ENCODE data around the gene BANP. TPM values are rescaled to one million over a fixed set of nuclear protein-coding genes. Genes with fewer than 3 reads are reported as not detected.
"Not testable (repeated sequence)": the region's sequence is repeated elsewhere in the genome, so short reads cannot be mapped to it uniquely, and the experiment has no call there.

BANP gene
- total RNA-seq, 2 donors from 2014 or later = 35.8 to 39.8 TPM

GRCh38 chr16:88014954-88015805 lies 63.9 kb downstream of the BANP start:
- Mint-ChIP-seq H3K4me1 (ENCODE audit: low read depth) (no peaks in the 10 kb centered on the region), H3K4me3 (no peak overlapping the region), H3K9me3 (no peaks in the 10 kb centered on the region), H3K27me3 (ENCODE audit: low read depth) (no peaks in the 10 kb centered on the region), H3K36me3 (ENCODE audit: insufficient read depth in 2 of 2) (peaks cover 0 to 3% of the 10 kb centered on the region in 2 donors), H3K27ac (peak overlapping the region; percentile 68)
- ATAC-seq (replicated peaks in 1 of 2) (no peak), DNase-seq (no peak)

GRCh38 chr16:88015806-88016140 lies 64.5 kb downstream of the BANP start:
- Mint-ChIP-seq H3K9me3 (no peaks in the 10 kb centered on the region), H3K4me3 (no peak overlapping the region), H3K27me3 (ENCODE audit: low read depth) (no peaks in the 10 kb centered on the region), H3K4me1 (ENCODE audit: low read depth) (no peaks in the 10 kb centered on the region), H3K27ac (no peak overlapping the region), H3K36me3 (ENCODE audit: insufficient read depth in 2 of 2) (peaks cover 0 to 2% of the 10 kb centered on the region in 2 donors)
- no peak for ATAC-seq (replicated peaks in 1 of 2)
- DNase-seq = no peak

- not testable (repeated sequence) for DNase-seq; H3K9me3 Mint-ChIP-seq; H3K4me1 Mint-ChIP-seq (ENCODE audit: low read depth); H3K27me3 Mint-ChIP-seq (ENCODE audit: low read depth); ATAC-seq (replicated peaks in 1 of 2); H3K36me3 Mint-ChIP-seq (ENCODE audit: insufficient read depth in 2 of 2); H3K4me3 Mint-ChIP-seq; H3K27ac Mint-ChIP-seq
These were observed 65.2 kb downstream of the BANP start for GRCh38 chr16:88016386-88016785.

- no peak overlapping the region for H3K27ac Mint-ChIP-seq
- no peak for DNase-seq
- H3K9me3 Mint-ChIP-seq = no peaks in the 10 kb centered on the region
- H3K36me3 Mint-ChIP-seq (ENCODE audit: insufficient read depth in 2 of 2) = no peaks in the 10 kb centered on the region
- H3K4me1 Mint-ChIP-seq (ENCODE audit: low read depth) = no peaks in the 10 kb centered on the region
- ATAC-seq (replicated peaks in 1 of 2) = no peak
- H3K4me3 Mint-ChIP-seq = no peak overlapping the region
- H3K27me3 Mint-ChIP-seq (ENCODE audit: low read depth) = no peaks in the 10 kb centered on the region
These were observed 65.7 kb downstream of the BANP start for GRCh38 chr16:88016964-88017363.

- no peak overlapping the region for H3K27ac Mint-ChIP-seq
- DNase-seq (no peak), ATAC-seq (replicated peaks in 1 of 2) (no peak)
- no peaks in the 10 kb centered on the region for H3K36me3 Mint-ChIP-seq (ENCODE audit: insufficient read depth in 2 of 2)
- H3K4me1 Mint-ChIP-seq (ENCODE audit: low read depth) = no peaks in the 10 kb centered on the region
- no peak overlapping the region for H3K4me3 Mint-ChIP-seq
- no peaks in the 10 kb centered on the region for H3K27me3 Mint-ChIP-seq (ENCODE audit: low read depth)
- H3K9me3 Mint-ChIP-seq = no peaks in the 10 kb centered on the region
These were observed 66.4 kb downstream of the BANP start for GRCh38 chr16:88017587-88018101.

GRCh38 chr16:88018382-88018781 lies 67.1 kb downstream of the BANP start:
- DNase-seq; ATAC-seq (replicated peaks in 1 of 2); H3K36me3 Mint-ChIP-seq (ENCODE audit: insufficient read depth in 2 of 2); H3K27ac Mint-ChIP-seq; H3K4me1 Mint-ChIP-seq (ENCODE audit: low read depth); H3K27me3 Mint-ChIP-seq (ENCODE audit: low read depth); H3K9me3 Mint-ChIP-seq; H3K4me3 Mint-ChIP-seq: not testable (repeated sequence)

- not testable (repeated sequence) for H3K27ac Mint-ChIP-seq; H3K36me3 Mint-ChIP-seq (ENCODE audit: insufficient read depth in 2 of 2); H3K27me3 Mint-ChIP-seq (ENCODE audit: low read depth); H3K4me1 Mint-ChIP-seq (ENCODE audit: low read depth); DNase-seq; ATAC-seq (replicated peaks in 1 of 2); H3K9me3 Mint-ChIP-seq; H3K4me3 Mint-ChIP-seq
These were observed 68.0 kb downstream of the BANP start for GRCh38 chr16:88019041-88019820.

GRCh38 chr16:88019821-88020515 lies 68.7 kb downstream of the BANP start:
- Mint-ChIP-seq H3K36me3 (ENCODE audit: insufficient read depth in 2 of 2) (no peaks in the 10 kb centered on the region), H3K27ac (peak overlapping the region; percentile 59), H3K27me3 (ENCODE audit: low read depth) (no peaks in the 10 kb centered on the region), H3K4me3 (no peak overlapping the region), H3K4me1 (ENCODE audit: low read depth) (peaks cover 2% of the 10 kb centered on the region), H3K9me3 (no peaks in the 10 kb centered on the region)
- DNase-seq (no peak), ATAC-seq (replicated peaks in 1 of 2) (no peak)

- DNase-seq (no peak), ATAC-seq (replicated peaks in 1 of 2) (no peak)
- peaks cover 8% of the 10 kb centered on the region for H3K4me1 Mint-ChIP-seq (ENCODE audit: low read depth)
- no peaks in the 10 kb centered on the region for H3K36me3 Mint-ChIP-seq (ENCODE audit: insufficient read depth in 2 of 2)
- H3K9me3 Mint-ChIP-seq = no peaks in the 10 kb centered on the region
- no peak overlapping the region for H3K4me3 Mint-ChIP-seq
- H3K27ac Mint-ChIP-seq = peak overlapping the region; percentile 59
- H3K27me3 Mint-ChIP-seq (ENCODE audit: low read depth) = no peaks in the 10 kb centered on the region
These were observed 69.3 kb downstream of the BANP start for GRCh38 chr16:88020516-88020885.

- DNase-seq; H3K4me3 Mint-ChIP-seq; H3K27ac Mint-ChIP-seq; H3K9me3 Mint-ChIP-seq; H3K36me3 Mint-ChIP-seq (ENCODE audit: insufficient read depth in 2 of 2); ATAC-seq (replicated peaks in 1 of 2); H3K27me3 Mint-ChIP-seq (ENCODE audit: low read depth): not testable (repeated sequence)
- peaks cover 16% of the 10 kb centered on the region for H3K4me1 Mint-ChIP-seq (ENCODE audit: low read depth)
These were observed 70.1 kb downstream of the BANP start for GRCh38 chr16:88021041-88021970.

GRCh38 chr16:88022076-88023042 lies 71.1 kb downstream of the BANP start:
- DNase-seq = no peak
- ATAC-seq (replicated peaks in 1 of 2) = no peak
- H3K4me3 Mint-ChIP-seq = no peak overlapping the region
- H3K9me3 Mint-ChIP-seq = no peaks in the 10 kb centered on the region
- H3K36me3 Mint-ChIP-seq (ENCODE audit: insufficient read depth in 2 of 2) = peaks cover 0 to 4% of the 10 kb centered on the region in 2 donors
- H3K27ac Mint-ChIP-seq = no peak overlapping the region
- H3K27me3 Mint-ChIP-seq (ENCODE audit: low read depth) = no peaks in the 10 kb centered on the region
- peaks cover 24% of the 10 kb centered on the region for H3K4me1 Mint-ChIP-seq (ENCODE audit: low read depth)
